Brain pericyte (primary cell): ENCODE results near the gene PGAP3.

Source experiments
- DNase-seq: peaks from one replicate; pipeline ENCODE4 v3.0.0-alpha.2; 2012; ENCODE audit warnings: low read depth, low spot score

Gene PGAP3

GRCh38 chr17:39660397-39661385, 27.2 kb downstream of the PGAP3 start:
- DNase-seq: no peak

DNA sequence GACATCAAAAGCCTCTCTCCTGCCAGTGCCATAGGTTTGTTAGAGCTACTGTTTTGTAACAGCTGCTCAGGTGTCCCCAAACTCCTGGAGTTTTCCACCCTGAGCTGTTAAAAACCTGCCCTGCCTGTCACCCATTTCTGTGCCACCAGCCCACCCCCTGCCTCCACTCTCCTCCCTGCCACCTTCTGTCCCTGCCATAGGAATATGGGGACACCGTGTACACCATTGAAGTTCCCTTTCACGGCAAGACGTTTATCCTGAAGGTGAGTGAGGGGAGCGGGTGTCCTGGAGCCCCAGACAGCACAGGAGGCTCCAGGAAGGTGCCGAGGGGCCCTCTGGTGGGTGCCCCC, 27.9 kb downstream of the PGAP3 start:
- no peak for DNase-seq

- no peak for DNase-seq
Observed at GRCh38 chr17:39659279-39660010, 28.4 kb downstream of the PGAP3 start.

GRCh38 chr17:39658760-39659159, 29.1 kb downstream of the PGAP3 start:
- DNase-seq: no peak

GRCh38 chr17:39658346-39658745, 29.5 kb downstream of the PGAP3 start:
- no peak for DNase-seq

DNA sequence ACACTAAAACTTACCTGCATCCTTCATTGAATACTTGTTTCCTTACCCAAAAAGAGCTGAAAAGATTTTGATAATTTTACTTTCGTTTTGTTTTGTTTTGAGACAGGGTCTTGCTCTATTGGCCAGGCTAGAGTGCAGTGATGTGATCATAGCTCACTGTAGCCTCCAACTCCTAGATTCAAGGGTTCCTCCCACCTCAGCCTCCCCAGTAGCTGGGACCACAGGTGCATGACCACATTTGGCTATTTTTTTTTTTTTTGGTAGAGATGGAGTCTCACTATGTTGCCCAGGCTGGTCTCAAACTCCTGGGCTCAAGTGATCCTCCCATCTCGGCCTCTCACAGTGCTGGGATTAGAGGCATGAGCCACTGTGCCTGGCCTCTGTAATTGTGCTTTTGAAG, 32.8 kb downstream of the PGAP3 start:
- DNase-seq: no peak

DNA sequence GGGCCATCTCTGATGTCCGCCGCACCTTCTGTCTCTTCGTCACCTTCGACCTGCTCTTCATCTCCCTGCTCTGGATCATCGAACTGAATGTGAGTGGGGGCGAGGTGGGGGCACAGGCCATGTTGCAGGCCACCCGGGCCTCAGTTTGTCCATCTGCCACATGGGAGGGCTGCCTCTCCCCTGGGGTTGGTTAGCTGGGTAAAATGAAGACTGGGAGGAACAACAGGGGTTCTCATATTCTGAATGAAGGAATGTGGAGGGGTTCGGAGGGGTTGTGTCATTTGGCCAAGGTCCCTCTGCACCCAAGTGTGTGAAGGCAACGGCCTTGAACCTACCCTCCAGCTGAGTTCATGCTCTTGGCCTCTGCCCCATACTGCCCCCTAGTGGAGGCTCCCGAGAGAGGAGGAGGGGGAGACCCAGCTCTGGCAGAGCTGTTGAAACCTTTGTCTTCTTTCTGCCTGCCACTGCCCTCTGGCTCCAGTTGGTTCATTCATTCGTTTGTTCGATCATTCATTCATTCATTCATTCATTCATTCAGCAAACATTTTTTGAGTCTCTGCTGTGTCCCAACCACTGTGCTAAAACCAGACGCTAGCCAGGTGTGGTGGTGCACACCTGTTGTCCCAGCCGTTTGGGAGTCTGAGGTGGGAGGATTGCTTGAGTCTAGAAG, 34.1 kb downstream of the PGAP3 start:
- DNase-seq: no peak

- no peak for DNase-seq
Observed at GRCh38 chr17:39653316-39653661, 34.6 kb downstream of the PGAP3 start.

DNA sequence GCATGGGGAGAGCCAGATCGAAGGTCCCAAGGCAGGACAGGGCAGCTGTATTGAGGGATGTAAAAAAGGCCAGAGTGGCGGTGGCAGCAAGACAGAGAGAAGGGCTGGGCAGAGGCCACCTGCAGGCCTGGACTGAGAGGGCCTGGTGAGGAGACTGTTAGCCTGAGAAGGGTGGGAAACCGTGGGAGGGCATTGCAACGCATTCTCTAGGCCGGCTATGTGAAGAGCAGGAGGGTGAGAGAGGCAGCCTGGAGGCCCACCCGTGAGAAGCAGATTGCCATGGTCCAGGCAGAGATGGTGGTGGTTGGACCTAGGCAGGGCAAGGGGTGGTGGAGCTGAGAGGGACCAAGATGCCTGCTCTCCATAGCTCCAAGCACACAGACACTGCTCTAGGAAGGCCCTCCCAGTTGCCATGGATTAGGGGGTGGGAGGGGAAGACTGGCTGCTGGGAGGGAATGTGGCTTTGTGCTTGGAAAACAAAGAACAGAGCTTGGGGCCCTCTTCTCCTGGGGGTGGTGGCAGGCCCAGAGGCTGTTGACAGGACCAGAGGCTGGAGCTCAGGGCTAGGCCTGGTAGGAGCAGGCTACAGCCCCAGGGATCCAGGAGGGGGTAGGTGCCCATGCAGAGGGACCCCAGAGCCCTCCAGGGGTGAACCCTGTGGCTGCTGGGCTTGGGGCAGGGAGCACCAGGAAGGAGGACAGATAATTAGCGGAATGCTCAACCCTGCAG, 35.1 kb downstream of the PGAP3 start:
- no peak for DNase-seq

DNA sequence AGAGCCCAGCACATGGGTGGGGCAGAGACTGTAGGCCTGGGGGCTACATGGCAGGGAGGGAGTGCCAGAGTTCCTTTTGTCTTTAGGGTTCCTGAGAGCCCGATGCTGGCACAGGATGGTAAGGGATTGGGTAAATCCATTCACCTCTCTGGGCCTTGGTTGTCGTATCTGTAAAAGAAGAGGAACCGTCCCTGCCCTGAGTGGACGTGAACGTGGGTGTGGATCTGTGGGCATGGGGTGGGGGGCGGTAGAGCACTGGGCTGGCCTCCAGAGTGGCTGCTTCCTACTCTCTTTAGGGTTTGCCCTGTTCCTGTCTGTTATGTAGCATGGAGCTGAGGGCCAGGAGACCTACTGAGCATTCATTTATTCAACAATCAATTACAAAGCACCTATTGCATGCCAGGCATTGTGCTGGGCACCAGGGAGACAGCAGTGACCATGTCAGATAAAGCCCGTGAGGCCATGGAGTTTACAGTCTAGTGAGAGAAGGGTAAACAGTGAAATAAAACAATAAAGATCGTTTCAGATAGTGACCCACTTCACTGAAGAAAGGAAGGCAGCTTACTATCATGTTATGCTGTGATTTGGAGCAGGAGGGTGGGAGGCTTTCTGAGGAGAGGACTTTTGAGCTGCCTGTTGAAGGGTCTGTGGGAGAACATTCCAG, 35.8 kb downstream of the PGAP3 start:
- no peak for DNase-seq

- no peak for DNase-seq
Observed at GRCh38 chr17:39650121-39650579, 37.7 kb downstream of the PGAP3 start.

- DNase-seq: no peak
Observed at GRCh38 chr17:39648616-39649366, 39.1 kb downstream of the PGAP3 start.

DNA sequence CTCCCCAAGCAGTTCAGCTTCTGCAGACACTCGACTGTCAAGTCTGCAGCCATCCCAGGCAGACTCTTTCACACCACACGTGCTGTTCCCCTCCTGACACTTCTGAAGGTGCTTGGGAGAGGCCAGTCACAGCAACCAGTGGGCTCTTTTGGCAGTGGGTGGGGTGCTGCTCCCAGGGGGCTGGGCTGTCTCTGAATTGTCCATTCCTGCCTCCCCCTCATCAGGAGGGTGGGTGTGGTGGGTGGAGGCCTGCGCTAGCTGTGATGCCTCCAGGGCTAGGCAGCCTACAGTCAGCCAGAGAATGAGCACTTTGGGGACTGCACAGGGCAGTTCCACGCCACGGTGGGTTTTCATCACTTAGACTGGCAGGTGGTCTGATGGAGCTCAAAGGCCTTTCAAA, 40.6 kb downstream of the PGAP3 start:
- DNase-seq: no peak

GRCh38 chr17:39643271-39643670, 44.6 kb downstream of the PGAP3 start:
- no peak for DNase-seq

DNA sequence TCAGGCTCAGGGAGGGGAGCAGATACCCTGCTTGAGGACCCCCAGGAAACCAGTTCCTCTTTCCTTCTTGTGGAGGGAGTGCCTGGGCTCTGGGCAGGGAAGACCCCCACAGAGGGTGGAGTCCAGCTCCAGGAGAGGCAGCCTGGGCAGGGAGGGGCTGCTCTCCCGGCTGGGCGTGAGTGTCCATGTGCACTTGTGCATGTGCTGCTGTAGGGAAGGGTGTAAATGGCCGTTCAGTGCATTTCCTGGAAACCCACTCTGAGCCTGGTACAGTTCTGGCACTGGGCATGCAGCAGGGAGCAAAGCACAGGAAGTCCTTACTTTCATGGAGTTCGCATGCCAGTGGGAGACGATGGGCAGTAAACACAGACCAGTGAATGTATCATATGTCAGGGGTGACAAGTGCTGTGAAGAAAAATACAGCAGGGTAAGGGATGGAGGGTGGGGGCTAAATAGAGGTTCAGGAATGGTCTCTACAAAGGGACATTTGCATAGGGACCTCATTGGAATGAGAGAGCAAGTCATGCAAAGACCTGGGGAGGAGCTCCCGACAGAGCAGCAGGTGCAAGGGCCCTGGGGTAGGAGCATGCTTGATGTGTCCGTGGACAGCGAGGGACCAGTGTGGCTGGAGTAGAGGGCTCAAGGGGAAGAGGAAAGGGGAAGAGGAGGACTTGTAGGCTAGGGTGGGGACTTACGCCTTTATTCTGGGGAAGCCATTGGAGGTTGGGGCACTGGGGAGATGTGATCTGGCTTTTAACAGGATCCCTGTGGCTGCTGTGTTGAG, 45.4 kb downstream of the PGAP3 start:
- no peak for DNase-seq

- DNase-seq: no peak
Observed at GRCh38 chr17:39641883-39642282, 46.0 kb downstream of the PGAP3 start.

DNA sequence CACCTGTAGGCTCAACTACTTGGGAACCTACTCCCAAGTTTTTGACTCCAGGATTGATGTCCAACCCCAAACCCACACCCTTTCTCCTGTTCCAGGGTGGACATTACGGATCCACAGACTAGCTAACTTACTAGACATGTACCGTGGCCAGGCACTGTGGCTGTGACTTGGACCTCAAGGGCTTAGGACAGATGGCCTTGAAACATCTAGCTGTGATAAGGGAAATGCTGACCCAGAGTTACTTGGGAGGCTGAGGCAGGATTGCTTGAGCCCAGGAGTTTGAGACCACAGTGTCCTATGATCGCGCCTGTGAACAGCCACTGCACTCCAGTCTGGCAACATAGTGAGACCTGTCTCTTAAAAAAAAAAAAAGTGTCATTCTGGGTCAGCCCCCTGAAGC, 46.8 kb downstream of the PGAP3 start:
- DNase-seq: no peak

DNA sequence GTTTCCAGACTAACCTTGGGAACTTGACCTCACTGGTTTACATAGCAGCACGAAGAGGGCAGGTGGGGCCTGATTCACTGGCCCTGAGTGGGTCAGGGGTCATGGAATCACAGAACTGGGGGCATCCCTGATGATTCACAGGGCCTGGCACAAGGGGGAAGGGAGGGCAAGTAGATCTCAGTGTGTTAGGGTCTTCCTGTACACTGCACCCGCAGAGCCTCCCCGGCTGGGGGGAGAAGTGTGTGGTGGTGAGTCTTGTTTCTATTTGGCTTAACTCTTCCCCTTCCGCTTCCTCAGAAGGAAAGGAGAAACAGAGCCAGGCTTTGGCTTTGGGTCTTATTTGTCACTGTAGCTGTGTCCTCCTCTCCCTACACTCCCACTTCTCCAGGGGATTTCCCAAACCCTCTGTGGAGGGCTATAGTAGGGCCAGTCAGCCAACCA, 47.2 kb downstream of the PGAP3 start:
- no peak for DNase-seq
